ENCODE measurements around the gene ANKRD13A.

Gene ANKRD13A

DNA sequence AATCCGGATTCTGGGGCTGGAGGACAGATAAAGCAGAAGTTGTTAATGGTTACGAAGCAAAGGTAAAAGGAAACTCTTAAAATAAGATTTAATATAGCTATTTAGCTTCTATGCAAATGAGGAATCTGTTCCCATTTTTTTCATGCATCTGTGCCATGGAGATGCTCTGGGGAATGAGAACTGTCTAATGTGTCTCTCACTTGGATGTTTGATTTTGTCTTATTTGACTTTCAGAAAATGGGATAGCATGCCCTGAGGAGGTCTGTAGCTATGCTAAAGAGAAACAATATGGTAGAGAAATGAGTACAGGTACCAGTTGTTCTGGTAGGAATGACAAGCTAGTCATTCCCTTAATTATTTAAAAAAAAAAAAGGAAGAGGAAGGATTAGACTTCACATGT, 24.8 kb downstream of the ANKRD13A start:
- no peak overlapping the region for H3K4me3 ChIP-seq (replicated peaks; ENCODE audit: low read depth, low read length)
- DNase-seq (ENCODE audit: extremely low read depth, low read depth) = no peak
- TF ChIP-seq, protein P1, sequence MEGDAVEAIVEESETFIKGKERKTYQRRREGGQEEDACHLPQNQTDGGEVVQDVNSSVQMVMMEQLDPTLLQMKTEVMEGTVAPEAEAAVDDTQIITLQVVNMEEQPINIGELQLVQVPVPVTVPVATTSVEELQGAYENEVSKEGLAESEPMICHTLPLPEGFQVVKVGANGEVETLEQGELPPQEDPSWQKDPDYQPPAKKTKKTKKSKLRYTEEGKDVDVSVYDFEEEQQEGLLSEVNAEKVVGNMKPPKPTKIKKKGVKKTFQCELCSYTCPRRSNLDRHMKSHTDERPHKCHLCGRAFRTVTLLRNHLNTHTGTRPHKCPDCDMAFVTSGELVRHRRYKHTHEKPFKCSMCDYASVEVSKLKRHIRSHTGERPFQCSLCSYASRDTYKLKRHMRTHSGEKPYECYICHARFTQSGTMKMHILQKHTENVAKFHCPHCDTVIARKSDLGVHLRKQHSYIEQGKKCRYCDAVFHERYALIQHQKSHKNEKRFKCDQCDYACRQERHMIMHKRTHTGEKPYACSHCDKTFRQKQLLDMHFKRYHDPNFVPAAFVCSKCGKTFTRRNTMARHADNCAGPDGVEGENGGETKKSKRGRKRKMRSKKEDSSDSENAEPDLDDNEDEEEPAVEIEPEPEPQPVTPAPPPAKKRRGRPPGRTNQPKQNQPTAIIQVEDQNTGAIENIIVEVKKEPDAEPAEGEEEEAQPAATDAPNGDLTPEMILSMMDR (IDR thresholded peaks at IDR 0.05; ENCODE audit: low read depth, low read length, missing control alignments) = no peak

- TF ChIP-seq, protein P1 (IDR thresholded peaks at IDR 0.05; ENCODE audit: low read depth, low read length, missing control alignments) = no peak
- no peak overlapping the region for H3K4me3 ChIP-seq (replicated peaks; ENCODE audit: low read depth, low read length)
- no peak for DNase-seq (ENCODE audit: extremely low read depth, low read depth)
Observed at GRCh38 chr12:110028323-110028722, 29.1 kb downstream of the ANKRD13A start.

DNA sequence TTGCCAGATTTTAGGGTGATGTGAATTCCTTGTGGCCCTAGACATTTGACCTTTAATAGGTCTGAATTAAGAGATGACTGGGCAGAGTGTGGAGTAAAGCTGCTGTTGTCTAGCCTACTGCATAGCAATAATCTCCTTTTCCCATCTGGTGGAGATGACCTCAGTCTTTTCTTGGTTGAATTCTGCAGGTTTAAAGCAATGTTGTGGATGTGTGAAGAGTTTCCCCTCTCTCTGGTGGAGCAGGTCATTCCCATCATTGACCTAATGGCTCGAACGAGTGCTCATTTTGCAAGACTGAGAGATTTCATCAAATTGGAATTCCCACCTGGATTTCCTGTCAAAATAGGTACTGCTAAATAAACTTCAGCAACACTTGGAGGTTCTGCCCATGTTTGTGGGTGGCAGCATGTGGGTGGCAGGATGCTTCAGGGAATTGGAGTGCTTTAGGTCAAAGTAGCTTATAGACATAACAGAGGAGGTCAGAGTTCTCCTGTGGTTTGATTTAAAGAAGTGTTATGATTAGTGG, 30.1 kb downstream of the ANKRD13A start:
- no peak for DNase-seq (ENCODE audit: extremely low read depth, low read depth)
- TF ChIP-seq, protein P1 (IDR thresholded peaks at IDR 0.05; ENCODE audit: low read depth, low read length, missing control alignments) = no peak
- no peak overlapping the region for H3K4me3 ChIP-seq (replicated peaks; ENCODE audit: low read depth, low read length)

GRCh38 chr12:110033888-110034287, 34.7 kb downstream of the ANKRD13A start:
- H3K4me3 ChIP-seq (replicated peaks; ENCODE audit: low read depth, low read length) = no peak overlapping the region
- TF ChIP-seq, protein P1 (IDR thresholded peaks at IDR 0.05; ENCODE audit: low read depth, low read length, missing control alignments) = no peak
- DNase-seq (ENCODE audit: extremely low read depth, low read depth) = no peak

- DNase-seq (ENCODE audit: extremely low read depth, low read depth) = no peak
- TF ChIP-seq, protein P1 (IDR thresholded peaks at IDR 0.05; ENCODE audit: low read depth, low read length, missing control alignments) = no peak
- H3K4me3 ChIP-seq (replicated peaks; ENCODE audit: low read depth, low read length) = no peak overlapping the region
Observed at GRCh38 chr12:110035534-110036104, 36.4 kb downstream of the ANKRD13A start.

DNA sequence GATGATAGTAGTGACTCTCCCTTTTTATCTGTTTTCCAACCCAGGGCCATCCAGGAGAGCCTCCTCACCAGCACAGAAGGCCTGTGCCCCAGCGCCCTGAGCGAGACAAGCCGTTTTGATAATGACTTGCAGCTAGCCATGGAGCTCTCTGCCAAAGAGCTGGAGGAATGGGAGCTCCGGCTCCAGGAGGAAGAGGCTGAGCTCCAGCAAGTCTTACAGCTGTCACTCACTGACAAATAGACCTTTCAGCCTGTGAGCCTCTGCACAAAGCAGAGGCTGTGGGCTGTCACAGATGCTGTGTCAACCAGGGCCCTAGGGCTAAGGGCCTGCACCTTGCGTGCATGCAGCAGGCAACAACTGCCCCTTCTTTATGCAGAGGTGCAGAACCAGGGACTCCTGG, 38.1 kb downstream of the ANKRD13A start:
- no peak overlapping the region for H3K4me3 ChIP-seq (replicated peaks; ENCODE audit: low read depth, low read length)
- TF ChIP-seq, protein P1 (IDR thresholded peaks at IDR 0.05; ENCODE audit: low read depth, low read length, missing control alignments) = no peak

DNA sequence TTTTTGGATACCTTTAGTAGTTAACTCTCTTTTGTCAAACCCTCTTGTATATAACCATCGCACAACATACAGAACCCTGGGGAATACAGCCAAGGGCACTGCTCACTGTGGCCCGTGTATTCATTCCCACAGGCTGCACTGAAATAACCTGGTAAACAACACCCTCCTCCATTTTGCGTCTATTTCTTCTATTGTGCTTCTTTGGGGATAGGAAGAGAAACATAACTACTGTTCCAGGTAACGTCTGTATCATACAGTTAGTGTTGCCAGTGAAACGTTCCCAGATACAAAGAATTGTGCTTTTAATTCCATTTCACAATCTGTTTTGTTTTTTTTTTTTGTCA, 39.5 kb downstream of the ANKRD13A start:
- TF ChIP-seq, protein P1 (IDR thresholded peaks at IDR 0.05; ENCODE audit: low read depth, low read length, missing control alignments) = no peak
- no peak overlapping the region for H3K4me3 ChIP-seq (replicated peaks; ENCODE audit: low read depth, low read length)
- no peak for DNase-seq (ENCODE audit: extremely low read depth, low read depth)

More for the DNA sequence above, 38.1 kb downstream of the ANKRD13A start:
- no peak for DNase-seq (ENCODE audit: extremely low read depth, low read depth)
